ENCODE results near the gene PKP4. TPM values are rescaled to one million over a fixed set of nuclear protein-coding genes. Genes with fewer than 3 reads are reported as not detected.

The PKP4 gene
- total and polyA plus RNA-seq, 9 of the 15 experiments (the other 6 are each of a cell fraction or from before 2014, with no cell fraction given), result 24.6 to 99.1 (median 74.0) TPM

DNA sequence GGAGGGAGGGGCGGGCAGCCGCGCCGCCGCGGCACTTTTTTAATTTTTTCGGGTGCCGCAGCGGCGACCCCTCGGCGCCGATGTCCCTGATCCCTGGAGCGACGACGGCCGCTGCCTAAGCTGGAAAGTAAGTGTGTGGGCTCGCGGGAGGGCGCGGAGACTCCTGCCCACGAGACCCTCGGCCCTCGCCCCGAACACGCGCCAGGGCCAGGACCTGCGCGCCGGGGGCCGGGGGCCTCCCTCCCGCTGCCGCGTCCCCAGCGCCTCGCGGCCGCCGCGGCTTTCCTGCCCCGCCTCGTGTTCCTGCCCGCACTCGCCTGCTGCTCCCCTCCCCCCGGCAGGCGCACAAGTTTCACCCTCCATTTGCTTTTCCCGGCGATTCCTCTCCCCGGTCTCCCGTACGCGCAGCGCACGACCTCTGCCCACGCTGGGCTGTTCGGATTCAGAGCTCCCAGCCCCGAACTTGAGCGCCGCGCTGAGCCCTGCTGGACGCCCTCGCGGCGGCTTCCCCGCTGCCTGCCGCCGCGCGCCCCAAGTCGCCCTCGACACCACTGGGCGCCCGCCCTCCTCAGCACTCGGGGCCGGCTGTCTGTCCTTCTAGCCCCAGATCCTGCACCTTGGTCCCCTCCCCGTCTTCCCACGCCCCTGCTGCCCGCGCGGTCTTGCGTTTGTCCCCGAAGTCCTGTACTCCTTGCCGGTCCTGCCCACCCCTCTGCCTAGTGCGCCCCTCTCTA lies 507 bp downstream of the PKP4 start (continued):
- no peak for TF ChIP-seq HEY1 (CRISPR knock-in tag; IDR thresholded peaks at IDR 0.05; ENCODE audit: borderline replicate concordance)
- TF ChIP-seq ZNF121 (CRISPR knock-in tag; conservative IDR thresholded peaks at IDR 0.05), result no peak
- no peak for TF ChIP-seq SMAD3 (CRISPR knock-in tag; conservative IDR thresholded peaks at IDR 0.05)
- peak; percentile 6 for TF ChIP-seq PCBP2 (IDR thresholded peaks at IDR 0.05; ENCODE audit: low read depth, low read length, poor library complexity, severe bottlenecking)
- TF ChIP-seq TGIF2 (CRISPR knock-in tag; IDR thresholded peaks at IDR 0.05), result peak; percentile 66
- TF ChIP-seq ZNF274 (IDR thresholded peaks at IDR 0.05; ENCODE audit: borderline replicate concordance, low read depth, low read length), result no peak; the same call in 1 of the 2 replicates
- TF ChIP-seq, protein P1, sequence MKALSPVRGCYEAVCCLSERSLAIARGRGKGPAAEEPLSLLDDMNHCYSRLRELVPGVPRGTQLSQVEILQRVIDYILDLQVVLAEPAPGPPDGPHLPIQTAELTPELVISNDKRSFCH (CRISPR knock-in tag; IDR thresholded peaks at IDR 0.05), result no peak
- TF ChIP-seq, protein P1 (tag; IDR thresholded peaks at IDR 0.05), result no peak
- TF ChIP-seq, protein P2, sequence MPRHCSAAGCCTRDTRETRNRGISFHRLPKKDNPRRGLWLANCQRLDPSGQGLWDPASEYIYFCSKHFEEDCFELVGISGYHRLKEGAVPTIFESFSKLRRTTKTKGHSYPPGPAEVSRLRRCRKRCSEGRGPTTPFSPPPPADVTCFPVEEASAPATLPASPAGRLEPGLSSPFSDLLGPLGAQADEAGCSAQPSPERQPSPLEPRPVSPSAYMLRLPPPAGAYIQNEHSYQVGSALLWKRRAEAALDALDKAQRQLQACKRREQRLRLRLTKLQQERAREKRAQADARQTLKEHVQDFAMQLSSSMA (CRISPR knock-in tag; IDR thresholded peaks at IDR 0.05), result no peak
- no peak for TF ChIP-seq NUFIP1 (IDR thresholded peaks at IDR 0.05; ENCODE audit: partially characterized antibody)
- TF ChIP-seq ZNF583 (CRISPR knock-in tag; IDR thresholded peaks at IDR 0.05), result no peak
- TF ChIP-seq KDM4B (IDR thresholded peaks at IDR 0.05; ENCODE audit: borderline replicate concordance in 2 of 2, low read depth in 1 of 2), result no peak
- TF ChIP-seq ILK (tag; IDR thresholded peaks at IDR 0.05; ENCODE audit: borderline replicate concordance, low read depth), result no peak
- TF ChIP-seq ARID2 (IDR thresholded peaks at IDR 0.05), result 0 out of 2 replicates have a peak, but pooled peaks have one; percentile 14
- TF ChIP-seq ZNF12 (CRISPR knock-in tag; IDR thresholded peaks at IDR 0.05), result 0 out of 2 replicates have a peak, but pooled peaks have one; percentile 8
- TF ChIP-seq, protein P3, sequence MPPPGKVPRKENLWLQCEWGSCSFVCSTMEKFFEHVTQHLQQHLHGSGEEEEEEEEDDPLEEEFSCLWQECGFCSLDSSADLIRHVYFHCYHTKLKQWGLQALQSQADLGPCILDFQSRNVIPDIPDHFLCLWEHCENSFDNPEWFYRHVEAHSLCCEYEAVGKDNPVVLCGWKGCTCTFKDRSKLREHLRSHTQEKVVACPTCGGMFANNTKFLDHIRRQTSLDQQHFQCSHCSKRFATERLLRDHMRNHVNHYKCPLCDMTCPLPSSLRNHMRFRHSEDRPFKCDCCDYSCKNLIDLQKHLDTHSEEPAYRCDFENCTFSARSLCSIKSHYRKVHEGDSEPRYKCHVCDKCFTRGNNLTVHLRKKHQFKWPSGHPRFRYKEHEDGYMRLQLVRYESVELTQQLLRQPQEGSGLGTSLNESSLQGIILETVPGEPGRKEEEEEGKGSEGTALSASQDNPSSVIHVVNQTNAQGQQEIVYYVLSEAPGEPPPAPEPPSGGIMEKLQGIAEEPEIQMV (tag; conservative IDR thresholded peaks at IDR 0.05; ENCODE audit: low read depth), result no peak
- TF ChIP-seq, protein P4, sequence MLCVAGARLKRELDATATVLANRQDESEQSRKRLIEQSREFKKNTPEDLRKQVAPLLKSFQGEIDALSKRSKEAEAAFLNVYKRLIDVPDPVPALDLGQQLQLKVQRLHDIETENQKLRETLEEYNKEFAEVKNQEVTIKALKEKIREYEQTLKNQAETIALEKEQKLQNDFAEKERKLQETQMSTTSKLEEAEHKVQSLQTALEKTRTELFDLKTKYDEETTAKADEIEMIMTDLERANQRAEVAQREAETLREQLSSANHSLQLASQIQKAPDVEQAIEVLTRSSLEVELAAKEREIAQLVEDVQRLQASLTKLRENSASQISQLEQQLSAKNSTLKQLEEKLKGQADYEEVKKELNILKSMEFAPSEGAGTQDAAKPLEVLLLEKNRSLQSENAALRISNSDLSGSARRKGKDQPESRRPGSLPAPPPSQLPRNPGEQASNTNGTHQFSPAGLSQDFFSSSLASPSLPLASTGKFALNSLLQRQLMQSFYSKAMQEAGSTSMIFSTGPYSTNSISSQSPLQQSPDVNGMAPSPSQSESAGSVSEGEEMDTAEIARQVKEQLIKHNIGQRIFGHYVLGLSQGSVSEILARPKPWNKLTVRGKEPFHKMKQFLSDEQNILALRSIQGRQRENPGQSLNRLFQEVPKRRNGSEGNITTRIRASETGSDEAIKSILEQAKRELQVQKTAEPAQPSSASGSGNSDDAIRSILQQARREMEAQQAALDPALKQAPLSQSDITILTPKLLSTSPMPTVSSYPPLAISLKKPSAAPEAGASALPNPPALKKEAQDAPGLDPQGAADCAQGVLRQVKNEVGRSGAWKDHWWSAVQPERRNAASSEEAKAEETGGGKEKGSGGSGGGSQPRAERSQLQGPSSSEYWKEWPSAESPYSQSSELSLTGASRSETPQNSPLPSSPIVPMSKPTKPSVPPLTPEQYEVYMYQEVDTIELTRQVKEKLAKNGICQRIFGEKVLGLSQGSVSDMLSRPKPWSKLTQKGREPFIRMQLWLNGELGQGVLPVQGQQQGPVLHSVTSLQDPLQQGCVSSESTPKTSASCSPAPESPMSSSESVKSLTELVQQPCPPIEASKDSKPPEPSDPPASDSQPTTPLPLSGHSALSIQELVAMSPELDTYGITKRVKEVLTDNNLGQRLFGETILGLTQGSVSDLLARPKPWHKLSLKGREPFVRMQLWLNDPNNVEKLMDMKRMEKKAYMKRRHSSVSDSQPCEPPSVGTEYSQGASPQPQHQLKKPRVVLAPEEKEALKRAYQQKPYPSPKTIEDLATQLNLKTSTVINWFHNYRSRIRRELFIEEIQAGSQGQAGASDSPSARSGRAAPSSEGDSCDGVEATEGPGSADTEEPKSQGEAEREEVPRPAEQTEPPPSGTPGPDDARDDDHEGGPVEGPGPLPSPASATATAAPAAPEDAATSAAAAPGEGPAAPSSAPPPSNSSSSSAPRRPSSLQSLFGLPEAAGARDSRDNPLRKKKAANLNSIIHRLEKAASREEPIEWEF (CRISPR knock-in tag; IDR thresholded peaks at IDR 0.05), result no peak
- no peak for TF ChIP-seq BRD4 (IDR thresholded peaks at IDR 0.05)
- TF ChIP-seq RBM22 (IDR thresholded peaks at IDR 0.05; ENCODE audit: low read depth, low read length, poor library complexity, severe bottlenecking), result no peak
- no peak for TF ChIP-seq DMBX1 (CRISPR knock-in tag; IDR thresholded peaks at IDR 0.05; ENCODE audit: borderline replicate concordance)
